Lung (tissue), 12 donors: Measurements from ENCODE around the gene TMPRSS11E. TPM values are rescaled to one million over a fixed set of nuclear protein-coding genes. Genes with fewer than 3 reads are reported as not detected.
"Not testable (repeated sequence)": the region's sequence is repeated elsewhere in the genome, so short reads cannot be mapped to it uniquely, and the experiment has no call there.

Source experiments
- ATAC-seq: fragments of 200-7000 bp; cut with Tn5 transposase; one replicate; pipeline ENCODE4 v1.9.1; 2020; ENCODE audit warnings: moderate number of reproducible peaks; ENCODE audit not compliant: insufficient read depth, low FRiP score
- DNase-seq, 3 donors: peaks; one replicate each; pipeline ENCODE4 v3.0.0-alpha.2; 2013 to 2017
- H3K27ac ChIP-seq, 2 donors: one replicate each; pipeline ENCODE4 v1.5.1; 2013; ENCODE audit warnings: mild to moderate bottlenecking in 2 of 2, moderate library complexity in 2 of 2, control low read depth in 1 of 2, inconsistent platforms in 1 of 2, low read depth in 1 of 2, low read length in 1 of 2
- H3K27me3 ChIP-seq, 3 donors: one replicate each; pipeline ENCODE4 v1.5.1; 2013; ENCODE audit warnings: low read length in 2 of 3; ENCODE audit not compliant: control insufficient read depth in 3 of 3, insufficient read depth in 3 of 3
- H3K36me3 ChIP-seq, 4 donors: one replicate each; pipeline ENCODE4 v1.5.1; 2013; ENCODE audit warnings: low read length in 4 of 4, mild to moderate bottlenecking in 1 of 4, moderate library complexity in 1 of 4; ENCODE audit not compliant: control insufficient read depth in 4 of 4, insufficient read depth in 4 of 4
- H3K4me1 ChIP-seq, 5 donors: one replicate each; pipeline ENCODE4 v1.5.1; 2013; ENCODE audit warnings: low read length in 5 of 5, mild to moderate bottlenecking in 2 of 5, moderate library complexity in 1 of 5; ENCODE audit not compliant: control insufficient read depth in 5 of 5, insufficient read depth in 5 of 5
- H3K4me3 ChIP-seq: one replicate; pipeline ENCODE4 v1.5.1; 2013; ENCODE audit warnings: mild to moderate bottlenecking, control low read depth, moderate library complexity
- H3K9ac ChIP-seq, 2 donors: one replicate each; pipeline ENCODE4 v1.5.1; 2013; ENCODE audit warnings: low read length in 2 of 2, control low read depth in 1 of 2; ENCODE audit not compliant: insufficient read depth in 1 of 2
- H3K9me3 ChIP-seq, 4 donors: one replicate each; pipeline ENCODE4 v1.5.1; 2013; ENCODE audit warnings: low read length in 3 of 4, mild to moderate bottlenecking in 1 of 4, moderate library complexity in 1 of 4; ENCODE audit not compliant: control insufficient read depth in 4 of 4, insufficient read depth in 3 of 4
- whole genome bisulfite sequencing, 2 donors: extraction: QIAGEN DNeasy Blood & Tissue Kit; methylation state at CpG; one replicate each; pipeline ENCODE4 v1.1.7; 2013; 5-methylcytosine and 5-hydroxymethylcytosine counted together
- polyA plus RNA-seq, 2 donors: library from polyadenylated mRNA; stranded (reverse); fragments of 200-250 nt; gene quantifications; one replicate each; pipeline ENCODE4 v1.2.1, GENCODE V29; 2013
- total RNA-seq, 2 donors: library from RNA; depleted of rRNA in 1 of 2; stranded (reverse); fragments of >200 nt in 1 of 2; gene quantifications; one replicate each; pipeline ENCODE4 v1.2.1, GENCODE V29; 2014 to 2021
- TF ChIP-seq, protein P1 (sequence below): IDR thresholded peaks from 2 replicates; pipeline ENCODE4 v1.5.1; 2012; ENCODE audit warnings: mild to moderate bottlenecking; ENCODE audit errors: control extremely low read depth, extremely low read depth
- donor health status: control.
- donor health status: control.
- donor health status: Bipolar disorder and iron deficiency.
- donor health status: healthy.
- donor health status: DM: yes; HTN: yes; CAD: no.

Gene TMPRSS11E
- total and polyA plus RNA-seq, 4 donors = 0.03 to 0.12 TPM; not detected in 2

GRCh38 chr4:68407868-68408190 lies 39.4 kb upstream of the TMPRSS11E start:
- Histone ChIP-seq H3K4me3 (no peak overlapping the region), H3K27me3 (no peaks in the 10 kb centered on the region), H3K9me3 (peaks cover 0 to 1% (median 0%) of the 10 kb centered on the region in 4 donors), H3K36me3 (no peaks in the 10 kb centered on the region), H3K4me1 (no peaks in the 10 kb centered on the region), H3K27ac (no peak overlapping the region), H3K9ac (no peak overlapping the region)
- DNase-seq (no peak), ATAC-seq (no peak)
- TF ChIP-seq, protein P1, sequence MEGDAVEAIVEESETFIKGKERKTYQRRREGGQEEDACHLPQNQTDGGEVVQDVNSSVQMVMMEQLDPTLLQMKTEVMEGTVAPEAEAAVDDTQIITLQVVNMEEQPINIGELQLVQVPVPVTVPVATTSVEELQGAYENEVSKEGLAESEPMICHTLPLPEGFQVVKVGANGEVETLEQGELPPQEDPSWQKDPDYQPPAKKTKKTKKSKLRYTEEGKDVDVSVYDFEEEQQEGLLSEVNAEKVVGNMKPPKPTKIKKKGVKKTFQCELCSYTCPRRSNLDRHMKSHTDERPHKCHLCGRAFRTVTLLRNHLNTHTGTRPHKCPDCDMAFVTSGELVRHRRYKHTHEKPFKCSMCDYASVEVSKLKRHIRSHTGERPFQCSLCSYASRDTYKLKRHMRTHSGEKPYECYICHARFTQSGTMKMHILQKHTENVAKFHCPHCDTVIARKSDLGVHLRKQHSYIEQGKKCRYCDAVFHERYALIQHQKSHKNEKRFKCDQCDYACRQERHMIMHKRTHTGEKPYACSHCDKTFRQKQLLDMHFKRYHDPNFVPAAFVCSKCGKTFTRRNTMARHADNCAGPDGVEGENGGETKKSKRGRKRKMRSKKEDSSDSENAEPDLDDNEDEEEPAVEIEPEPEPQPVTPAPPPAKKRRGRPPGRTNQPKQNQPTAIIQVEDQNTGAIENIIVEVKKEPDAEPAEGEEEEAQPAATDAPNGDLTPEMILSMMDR = no peak
- WGBS, 2 donors = 54 to 78% methylated on average over 3 of the region's 3 CpGs

DNA sequence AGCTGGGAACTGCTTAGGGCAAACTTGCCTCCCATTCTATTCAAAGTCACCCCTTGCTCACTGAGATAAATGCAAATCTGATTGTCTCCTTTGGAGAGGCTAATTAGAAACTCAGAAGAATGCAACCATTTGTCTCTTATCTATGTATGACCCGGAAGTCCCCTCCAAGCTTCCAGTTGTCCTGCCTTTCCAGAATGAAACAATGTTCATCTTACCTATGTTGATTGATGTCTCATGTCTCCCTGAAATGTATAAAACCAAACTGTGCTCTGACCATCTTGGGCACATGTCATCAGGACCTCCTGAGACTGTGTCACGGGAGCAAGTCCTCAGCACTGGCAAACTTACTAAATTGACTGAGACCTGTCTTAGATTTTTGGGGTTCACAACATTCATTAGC lies 37.1 kb upstream of the TMPRSS11E start:
- no peaks in the 10 kb centered on the region for H3K36me3 ChIP-seq
- no peak overlapping the region for H3K9ac ChIP-seq
- 78 to 83% methylated on average over 2 of the region's 2 CpGs for WGBS, 2 donors
- ATAC-seq (no peak), DNase-seq (no peak)
- H3K27ac ChIP-seq = no peak overlapping the region
- peaks cover 0 to 1% (median 0%) of the 10 kb centered on the region in 4 donors for H3K9me3 ChIP-seq
- TF ChIP-seq, protein P1 = no peak
- no peaks in the 10 kb centered on the region for H3K27me3 ChIP-seq
- no peak overlapping the region for H3K4me3 ChIP-seq
- H3K4me1 ChIP-seq = no peaks in the 10 kb centered on the region

DNA sequence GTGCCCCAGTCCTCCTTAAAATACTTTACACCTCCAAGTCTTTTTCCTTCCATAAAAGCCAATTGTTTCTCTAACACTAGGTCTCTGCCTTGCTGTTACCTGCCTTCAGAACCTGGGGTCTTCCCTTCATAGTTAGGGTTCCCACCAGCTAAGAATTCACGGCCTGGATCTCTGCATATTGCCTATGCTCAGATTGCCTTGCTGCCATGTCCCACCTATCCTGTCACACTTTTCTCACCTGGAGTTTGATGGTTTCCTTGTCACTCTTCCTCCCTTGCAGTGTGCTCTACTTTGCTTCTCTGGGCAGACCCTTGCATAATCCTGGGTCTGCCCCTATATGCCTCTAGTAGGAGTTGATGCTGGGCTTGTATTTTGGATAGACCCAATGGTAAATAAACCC lies 36.6 kb upstream of the TMPRSS11E start:
- H3K27ac ChIP-seq = no peak overlapping the region
- H3K27me3 ChIP-seq = no peaks in the 10 kb centered on the region
- no peak overlapping the region for H3K4me3 ChIP-seq
- H3K36me3 ChIP-seq = no peaks in the 10 kb centered on the region
- no peak overlapping the region for H3K9ac ChIP-seq
- H3K9me3 ChIP-seq = peaks cover 0 to 1% (median 0%) of the 10 kb centered on the region in 4 donors
- 81 to 91% methylated on average over 1 of the region's 1 CpG for WGBS, 2 donors
- no peaks in the 10 kb centered on the region for H3K4me1 ChIP-seq
- DNase-seq (no peak), ATAC-seq (no peak)
- TF ChIP-seq, protein P1 = no peak

- H3K9me3 ChIP-seq, H3K4me1 ChIP-seq, H3K9ac ChIP-seq, H3K4me3 ChIP-seq, H3K36me3 ChIP-seq, H3K27ac ChIP-seq, H3K27me3 ChIP-seq, ATAC-seq, DNase-seq: not testable (repeated sequence)
- WGBS, 2 donors = 96 to 100% methylated on average over 2 of the region's 2 CpGs
Measured at GRCh38 chr4:68412031-68412430, 35.2 kb upstream of the TMPRSS11E start.
